Stimulated activated CD8-positive, alpha-beta memory T cell treated with anti-CD3 and anti-CD28 coated beads, Interleukin-7, amount 100 ng/mL, for 1 hour (primary cell): ENCODE measurements around the gene CDV3.

Source experiments
- DNase-seq, 2 donors: peaks; one replicate each; pipeline ENCODE4 v3.0.0-alpha.2; 2020; ENCODE audit warnings: low read depth in 2 of 2

The CDV3 gene

GRCh38 chr3:133568294-133569014, 5.0 kb upstream of the CDV3 start:
- DNase-seq = no peak

GRCh38 chr3:133570139-133570936, 3.1 kb upstream of the CDV3 start:
- DNase-seq = no peak

GRCh38 chr3:133570937-133571320, 2.6 kb upstream of the CDV3 start:
- no peak for DNase-seq

- DNase-seq = no peak
Measured at GRCh38 chr3:133572158-133573053, 1.1 kb upstream of the CDV3 start.

- peak; percentile 99 for DNase-seq
Measured at GRCh38 chr3:133573054-133573628, 345 bp upstream of the CDV3 start.

GRCh38 chr3:133574260-133574881, 885 bp downstream of the CDV3 start:
- DNase-seq = peak; percentile 32 to 44

- DNase-seq = no peak
Measured at GRCh38 chr3:133575086-133575485, 1.6 kb downstream of the CDV3 start.

- no peak for DNase-seq
Measured at GRCh38 chr3:133576169-133576568, 2.7 kb downstream of the CDV3 start.

- no peak for DNase-seq
Measured at GRCh38 chr3:133578548-133579191, 5.2 kb downstream of the CDV3 start.

GRCh38 chr3:133583396-133583795, 9.9 kb downstream of the CDV3 start:
- no peak for DNase-seq

GRCh38 chr3:133588035-133588434, 14.5 kb downstream of the CDV3 start:
- no peak for DNase-seq

GRCh38 chr3:133588784-133589465, 15.4 kb downstream of the CDV3 start:
- no peak for DNase-seq

GRCh38 chr3:133589503-133589902, 16.0 kb downstream of the CDV3 start:
- DNase-seq = no peak

- no peak for DNase-seq
Measured at GRCh38 chr3:133591271-133591742, 17.8 kb downstream of the CDV3 start.

- DNase-seq = no peak
Measured at GRCh38 chr3:133592843-133593242, 19.4 kb downstream of the CDV3 start.

GRCh38 chr3:133593243-133593642, 19.8 kb downstream of the CDV3 start:
- DNase-seq = no peak

GRCh38 chr3:133595341-133595740, 21.9 kb downstream of the CDV3 start:
- no peak for DNase-seq

- DNase-seq = no peak
Measured at GRCh38 chr3:133598405-133598804, 24.9 kb downstream of the CDV3 start.

- DNase-seq = no peak
Measured at GRCh38 chr3:133599280-133599679, 25.8 kb downstream of the CDV3 start.

- no peak for DNase-seq
Measured at GRCh38 chr3:133600572-133601081, 27.1 kb downstream of the CDV3 start.
